ENCODE measurements around the gene SFTA2. TPM values are rescaled to one million over a fixed set of nuclear protein-coding genes. Genes with fewer than 3 reads are reported as not detected.

Gene SFTA2
- total RNA-seq, 1 experiment from 2014 or later, result not detected

DNA sequence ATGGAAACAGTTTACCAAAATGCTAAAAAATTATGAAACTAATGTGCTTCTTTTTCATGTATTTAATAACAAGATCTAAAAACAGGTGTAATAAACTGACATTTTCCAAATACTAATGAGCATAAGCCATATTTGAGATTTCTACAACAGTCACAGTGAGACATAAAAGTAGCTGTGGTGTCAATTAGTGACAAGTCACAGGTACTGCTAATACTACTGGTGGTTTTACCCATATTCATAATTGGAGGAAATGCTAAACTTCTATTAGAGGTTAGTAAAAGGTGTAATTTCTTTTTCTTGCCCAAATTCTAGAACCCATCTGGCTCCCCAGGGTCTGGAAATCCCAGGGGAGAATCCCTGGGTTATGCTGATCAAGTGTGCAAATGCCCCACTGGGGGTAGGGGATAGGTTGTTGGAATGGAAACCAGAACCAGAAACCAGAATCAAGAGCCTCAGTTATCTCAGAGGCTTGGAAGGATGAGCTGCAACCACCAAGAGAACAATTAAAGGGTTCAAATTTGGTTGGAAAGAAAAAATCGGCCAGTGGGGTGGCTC, 31.0 kb downstream of the SFTA2 start:
- ChIA-PET POLR2A (ENCODE audit: unreplicated experiment) (interaction anchor here (0.5 kb wide), 1 partner anchor 169 kb away, joined by 3 read pairs; no protein-coding TSS in a partner anchor), CTCF (no interaction called here)
- ATAC-seq (no peak), DNase-seq (no peak)
- H3K9me2 ChIP-seq (replicated peaks; ENCODE audit: low read length), result no peaks in the 10 kb centered on the region
- TF ChIP-seq EZH2phosphoT487 (IDR thresholded peaks at IDR 0.05; ENCODE audit: borderline replicate concordance, low read length) (no peak), EZH2 (IDR thresholded peaks at IDR 0.05; ENCODE audit: low read length, unreplicated experiment) (no peak)
- TF ChIP-seq, protein P1, sequence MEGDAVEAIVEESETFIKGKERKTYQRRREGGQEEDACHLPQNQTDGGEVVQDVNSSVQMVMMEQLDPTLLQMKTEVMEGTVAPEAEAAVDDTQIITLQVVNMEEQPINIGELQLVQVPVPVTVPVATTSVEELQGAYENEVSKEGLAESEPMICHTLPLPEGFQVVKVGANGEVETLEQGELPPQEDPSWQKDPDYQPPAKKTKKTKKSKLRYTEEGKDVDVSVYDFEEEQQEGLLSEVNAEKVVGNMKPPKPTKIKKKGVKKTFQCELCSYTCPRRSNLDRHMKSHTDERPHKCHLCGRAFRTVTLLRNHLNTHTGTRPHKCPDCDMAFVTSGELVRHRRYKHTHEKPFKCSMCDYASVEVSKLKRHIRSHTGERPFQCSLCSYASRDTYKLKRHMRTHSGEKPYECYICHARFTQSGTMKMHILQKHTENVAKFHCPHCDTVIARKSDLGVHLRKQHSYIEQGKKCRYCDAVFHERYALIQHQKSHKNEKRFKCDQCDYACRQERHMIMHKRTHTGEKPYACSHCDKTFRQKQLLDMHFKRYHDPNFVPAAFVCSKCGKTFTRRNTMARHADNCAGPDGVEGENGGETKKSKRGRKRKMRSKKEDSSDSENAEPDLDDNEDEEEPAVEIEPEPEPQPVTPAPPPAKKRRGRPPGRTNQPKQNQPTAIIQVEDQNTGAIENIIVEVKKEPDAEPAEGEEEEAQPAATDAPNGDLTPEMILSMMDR (conservative IDR thresholded peaks at IDR 0.05; ENCODE audit: low read depth, low read length), result no peak
- H3K9me3 ChIP-seq (ENCODE audit: low read length), result no peaks in the 10 kb centered on the region
- no peak overlapping the region for H2AFZ ChIP-seq (ENCODE audit: low read length)
- intact Hi-C loops (cut with micrococcal nuclease), result no loop called here
- no peaks in the 10 kb centered on the region for H3K79me2 ChIP-seq (ENCODE audit: low read length)
- H3F3A ChIP-seq (ENCODE audit: low read length, unreplicated experiment), result no peaks in the 10 kb centered on the region
- no peaks in the 10 kb centered on the region for H3K27me3 ChIP-seq (ENCODE audit: low read length)
- H3K9ac ChIP-seq (ENCODE audit: low read length), result no peak overlapping the region
- no peaks in the 10 kb centered on the region for H4K20me1 ChIP-seq (ENCODE audit: low read length)
- no TSS peak for BruUV-seq (replicated peaks)
- peaks cover 26% of the 10 kb centered on the region for H3K36me3 ChIP-seq (ENCODE audit: low read depth, low read length)
- no peak overlapping the region for H3K4me3 ChIP-seq (ENCODE audit: low read length)
- H3K27ac ChIP-seq (ENCODE audit: low read length), result no peak overlapping the region
- no peak overlapping the region for H3K4me2 ChIP-seq (ENCODE audit: low read length)
- no peaks in the 10 kb centered on the region for H3K4me1 ChIP-seq (ENCODE audit: insufficient read depth, low read length)

DNA sequence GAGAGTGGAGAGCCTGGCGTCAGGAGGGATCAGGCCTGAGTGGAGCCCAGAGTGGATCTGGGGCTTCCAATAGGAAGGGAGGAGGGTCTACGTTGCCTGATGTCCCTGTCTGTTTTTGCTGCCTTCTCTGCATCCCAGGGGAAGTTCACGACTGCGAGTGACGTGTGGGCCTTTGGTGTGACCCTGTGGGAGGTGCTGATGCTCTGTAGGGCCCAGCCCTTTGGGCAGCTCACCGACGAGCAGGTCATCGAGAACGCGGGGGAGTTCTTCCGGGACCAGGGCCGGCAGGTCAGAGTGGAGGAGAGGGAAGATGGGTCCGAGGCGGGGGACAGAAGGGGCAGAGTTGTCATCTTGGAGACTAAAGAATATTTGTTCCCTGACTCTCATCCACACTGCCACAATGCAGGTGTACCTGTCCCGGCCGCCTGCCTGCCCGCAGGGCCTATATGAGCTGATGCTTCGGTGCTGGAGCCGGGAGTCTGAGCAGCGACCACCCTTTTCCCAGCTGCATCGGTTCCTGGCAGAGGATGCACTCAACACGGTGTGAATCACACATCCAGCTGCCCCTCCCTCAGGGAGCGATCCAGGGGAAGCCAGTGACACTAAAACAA, 33.1 kb downstream of the SFTA2 start:
- no peak overlapping the region for H3K4me3 ChIP-seq (ENCODE audit: low read length)
- no peak overlapping the region for H2AFZ ChIP-seq (ENCODE audit: low read length)
- no peak overlapping the region for H3K27ac ChIP-seq (ENCODE audit: low read length)
- H3K36me3 ChIP-seq (ENCODE audit: low read depth, low read length), result peaks cover 40% of the 10 kb centered on the region
- H3K9ac ChIP-seq (ENCODE audit: low read length), result no peak overlapping the region
- TF ChIP-seq EZH2 (IDR thresholded peaks at IDR 0.05; ENCODE audit: low read length, unreplicated experiment) (no peak), EZH2phosphoT487 (IDR thresholded peaks at IDR 0.05; ENCODE audit: borderline replicate concordance, low read length) (no peak)
- TF ChIP-seq, protein P1 (conservative IDR thresholded peaks at IDR 0.05; ENCODE audit: low read depth, low read length), result no peak
- H3K79me2 ChIP-seq (ENCODE audit: low read length), result no peaks in the 10 kb centered on the region
- ChIA-PET CTCF (no interaction called here), POLR2A (ENCODE audit: unreplicated experiment) (no interaction called here)
- no peaks in the 10 kb centered on the region for H3K4me1 ChIP-seq (ENCODE audit: insufficient read depth, low read length)
- H3K9me2 ChIP-seq (replicated peaks; ENCODE audit: low read length), result no peaks in the 10 kb centered on the region
- DNase-seq, result no peak
- intact Hi-C loops (cut with micrococcal nuclease), result no loop called here
- H3K4me2 ChIP-seq (ENCODE audit: low read length), result no peak overlapping the region
- H4K20me1 ChIP-seq (ENCODE audit: low read length), result no peaks in the 10 kb centered on the region
- H3K27me3 ChIP-seq (ENCODE audit: low read length), result no peaks in the 10 kb centered on the region
- H3K9me3 ChIP-seq (ENCODE audit: low read length), result no peaks in the 10 kb centered on the region
- H3F3A ChIP-seq (ENCODE audit: low read length, unreplicated experiment), result no peaks in the 10 kb centered on the region
- BruUV-seq (replicated peaks), result no TSS peak
- no peak for ATAC-seq

DNA sequence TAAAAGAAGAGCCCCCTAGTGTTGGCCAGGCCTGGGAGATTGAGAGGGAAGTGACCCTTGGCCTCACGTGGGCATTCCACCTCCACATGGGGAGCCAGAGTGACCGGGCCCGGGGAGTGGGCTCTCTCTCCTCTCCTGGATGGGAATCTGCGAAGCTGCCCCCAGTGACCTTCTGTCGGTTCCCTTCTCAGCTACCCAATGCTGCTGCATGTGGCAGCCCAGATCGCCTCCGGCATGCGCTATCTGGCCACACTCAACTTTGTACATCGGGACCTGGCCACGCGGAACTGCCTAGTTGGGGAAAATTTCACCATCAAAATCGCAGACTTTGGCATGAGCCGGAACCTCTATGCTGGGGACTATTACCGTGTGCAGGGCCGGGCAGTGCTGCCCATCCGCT, 34.1 kb downstream of the SFTA2 start:
- H3K4me3 ChIP-seq (ENCODE audit: low read length), result no peak overlapping the region
- H3K9me2 ChIP-seq (replicated peaks; ENCODE audit: low read length), result no peaks in the 10 kb centered on the region
- H3K27me3 ChIP-seq (ENCODE audit: low read length), result no peaks in the 10 kb centered on the region
- no peaks in the 10 kb centered on the region for H3K9me3 ChIP-seq (ENCODE audit: low read length)
- TF ChIP-seq, protein P1 (conservative IDR thresholded peaks at IDR 0.05; ENCODE audit: low read depth, low read length), result 0 out of 2 replicates have a peak, but pooled peaks have one; percentile 10
- TF ChIP-seq EZH2phosphoT487 (IDR thresholded peaks at IDR 0.05; ENCODE audit: borderline replicate concordance, low read length), result no peak
- no peak for TF ChIP-seq EZH2 (IDR thresholded peaks at IDR 0.05; ENCODE audit: low read length, unreplicated experiment)
- no peaks in the 10 kb centered on the region for H3K79me2 ChIP-seq (ENCODE audit: low read length)
- no peaks in the 10 kb centered on the region for H3F3A ChIP-seq (ENCODE audit: low read length, unreplicated experiment)
- no TSS peak for BruUV-seq (replicated peaks)
- H3K36me3 ChIP-seq (ENCODE audit: low read depth, low read length), result peaks cover 43% of the 10 kb centered on the region
- no peak overlapping the region for H3K27ac ChIP-seq (ENCODE audit: low read length)
- H4K20me1 ChIP-seq (ENCODE audit: low read length), result no peaks in the 10 kb centered on the region
- no peak overlapping the region for H3K9ac ChIP-seq (ENCODE audit: low read length)
- CTCF ChIA-PET, result no interaction called here
- intact Hi-C loops (cut with micrococcal nuclease), result no loop called here
- H2AFZ ChIP-seq (ENCODE audit: low read length), result no peak overlapping the region
- ATAC-seq, result no peak
- POLR2A ChIA-PET (ENCODE audit: unreplicated experiment), result no interaction called here
- no peak for DNase-seq
- no peak overlapping the region for H3K4me2 ChIP-seq (ENCODE audit: low read length)
- no peaks in the 10 kb centered on the region for H3K4me1 ChIP-seq (ENCODE audit: insufficient read depth, low read length)

Data from PC-3 (cell line).